ENCODE measurements around the gene ARPC1A.

DNA sequence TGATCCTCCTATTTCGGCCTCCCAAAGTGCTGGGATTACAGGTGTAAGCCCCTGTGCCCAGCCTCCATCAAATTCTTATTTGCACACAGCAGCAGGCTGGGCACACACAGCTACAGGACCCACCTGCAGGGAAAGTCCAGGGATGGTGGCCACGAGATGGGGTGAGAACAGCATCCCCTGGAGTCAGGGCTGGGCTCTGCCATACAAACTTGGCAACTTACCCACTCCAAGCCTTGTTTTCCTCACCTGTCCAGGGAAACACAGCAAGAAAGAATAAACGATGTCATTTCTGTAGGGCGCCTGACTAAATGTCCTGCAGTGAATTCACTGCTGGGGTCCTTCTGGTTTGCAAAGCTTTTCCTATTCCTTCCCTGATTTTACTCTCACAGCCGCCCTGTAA lies 47.5 kb upstream of the ARPC1A start:
- TF ChIP-seq, protein P1, sequence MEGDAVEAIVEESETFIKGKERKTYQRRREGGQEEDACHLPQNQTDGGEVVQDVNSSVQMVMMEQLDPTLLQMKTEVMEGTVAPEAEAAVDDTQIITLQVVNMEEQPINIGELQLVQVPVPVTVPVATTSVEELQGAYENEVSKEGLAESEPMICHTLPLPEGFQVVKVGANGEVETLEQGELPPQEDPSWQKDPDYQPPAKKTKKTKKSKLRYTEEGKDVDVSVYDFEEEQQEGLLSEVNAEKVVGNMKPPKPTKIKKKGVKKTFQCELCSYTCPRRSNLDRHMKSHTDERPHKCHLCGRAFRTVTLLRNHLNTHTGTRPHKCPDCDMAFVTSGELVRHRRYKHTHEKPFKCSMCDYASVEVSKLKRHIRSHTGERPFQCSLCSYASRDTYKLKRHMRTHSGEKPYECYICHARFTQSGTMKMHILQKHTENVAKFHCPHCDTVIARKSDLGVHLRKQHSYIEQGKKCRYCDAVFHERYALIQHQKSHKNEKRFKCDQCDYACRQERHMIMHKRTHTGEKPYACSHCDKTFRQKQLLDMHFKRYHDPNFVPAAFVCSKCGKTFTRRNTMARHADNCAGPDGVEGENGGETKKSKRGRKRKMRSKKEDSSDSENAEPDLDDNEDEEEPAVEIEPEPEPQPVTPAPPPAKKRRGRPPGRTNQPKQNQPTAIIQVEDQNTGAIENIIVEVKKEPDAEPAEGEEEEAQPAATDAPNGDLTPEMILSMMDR (IDR thresholded peaks at IDR 0.05; ENCODE audit: low read depth, low read length) = no peak
- no peak for TF ChIP-seq EZH2phosphoT487 (IDR thresholded peaks at IDR 0.05; ENCODE audit: low read depth)
